ENCODE data around the gene NUTM2F. TPM values are rescaled to one million over a fixed set of nuclear protein-coding genes. Genes with fewer than 3 reads are reported as not detected.
"Not testable (repeated sequence)": the region's sequence is repeated elsewhere in the genome, so short reads cannot be mapped to it uniquely, and the experiment has no call there.

NUTM2F gene, protein sequence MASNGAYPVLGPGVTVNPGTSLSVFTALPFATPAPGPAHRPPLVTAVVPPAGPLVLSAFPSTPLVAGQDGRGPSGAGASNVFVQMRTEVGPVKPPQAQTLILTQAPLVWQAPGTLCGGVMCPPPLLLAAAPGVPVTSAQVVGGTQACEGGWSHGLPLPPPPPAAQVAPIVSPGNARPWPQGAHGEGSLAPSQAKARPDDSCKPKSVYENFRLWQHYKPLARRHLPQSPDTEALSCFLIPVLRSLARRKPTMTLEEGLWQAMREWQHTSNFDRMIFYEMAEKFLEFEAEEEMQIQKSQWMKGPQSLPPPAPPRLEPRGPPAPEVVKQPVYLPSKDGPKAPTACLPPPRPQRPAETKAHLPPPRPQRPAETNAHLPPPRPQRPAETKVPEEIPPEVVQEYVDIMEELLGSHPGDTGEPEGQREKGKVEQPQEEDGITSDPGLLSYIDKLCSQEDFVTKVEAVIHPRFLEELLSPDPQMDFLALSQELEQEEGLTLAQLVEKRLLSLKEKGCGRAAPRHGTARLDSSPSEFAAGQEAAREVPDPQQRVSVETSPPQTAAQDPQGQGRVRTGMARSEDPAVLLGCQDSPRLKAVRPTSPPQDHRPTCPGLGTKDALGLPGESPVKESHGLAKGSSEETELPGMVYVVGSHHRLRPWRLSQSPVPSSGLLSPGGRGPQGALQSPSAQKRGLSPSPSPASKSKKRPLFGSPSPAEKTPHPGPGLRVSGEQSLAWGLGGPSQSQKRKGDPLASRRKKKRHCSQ
- not detected for total RNA-seq
- polyA plus RNA-seq, result under 1 TPM; 0.07 to 0.11 TPM

DNA sequence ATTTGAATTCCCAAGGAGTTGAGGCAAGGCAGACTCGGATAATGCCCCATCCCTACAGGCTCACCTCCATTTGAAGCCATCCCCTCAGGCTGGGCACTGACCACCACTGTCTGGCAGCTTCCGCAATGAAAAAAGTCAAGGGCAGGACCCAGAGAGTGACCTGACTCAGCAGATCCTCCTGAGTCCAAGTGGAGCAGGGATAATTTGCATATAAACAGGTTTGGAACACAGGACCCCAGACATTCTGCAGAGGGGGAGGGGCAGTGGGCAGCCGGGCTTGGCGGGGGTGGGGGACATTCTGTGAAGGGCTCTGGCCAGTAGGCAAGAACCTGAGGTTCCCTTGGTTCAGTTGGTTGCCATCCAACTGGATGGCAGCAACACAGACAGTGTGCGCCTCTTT lies at the start of gene NUTM2F:
NUTM2F (minus strand) TSS at position 101 of the 400 bp plus-strand sequence; CDS start at position 80, 21 bp downstream.
- not testable (repeated sequence) for FAIRE-seq

DNA sequence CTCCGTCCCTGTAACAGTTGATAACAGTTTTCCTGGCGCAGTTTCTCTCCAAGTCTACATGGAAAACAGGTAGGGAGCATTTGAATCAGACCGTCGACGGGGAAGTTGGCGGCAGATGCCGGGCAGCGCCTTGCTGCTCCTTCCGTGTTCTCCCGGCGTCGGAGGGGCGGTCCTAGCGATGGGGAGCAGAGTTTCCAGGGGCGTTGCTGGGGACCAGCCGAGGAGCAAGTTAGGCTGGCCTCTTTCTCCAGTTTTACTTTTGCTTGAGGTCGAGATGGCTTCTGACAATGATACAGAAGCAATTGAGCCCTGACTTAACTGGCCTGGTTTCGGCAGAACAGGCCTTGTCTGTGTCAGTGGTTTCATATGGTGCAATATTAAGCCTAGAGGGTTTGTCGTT lies 46.8 kb upstream of the NUTM2F start:
- 0% methylated on average over 12 to 17 of the region's 19 CpGs for WGBS, 2 donors
- peak in 3 of 4 donors; percentile 62 to 74 (median 62) for ATAC-seq
- peak overlapping the region in 3 of 4 donors; percentile 37 to 55 (median 51) for H3K4me3 ChIP-seq
- H3K9me3 ChIP-seq; H3K27me3 ChIP-seq; H3K36me3 ChIP-seq; H3K4me1 ChIP-seq; FAIRE-seq; intact Hi-C loops (cut with DNase I): not testable (repeated sequence)
- peak overlapping the region in 1 of 4 donors; percentile 15 for H3K27ac ChIP-seq
- peak in 2 of 6 donors; percentile 4 to 14 for DNase-seq

More for the DNA sequence above, at the start of gene NUTM2F:
- ATAC-seq; intact Hi-C loops (cut with DNase I); H3K27ac ChIP-seq; H3K27me3 ChIP-seq; H3K4me3 ChIP-seq; H3K36me3 ChIP-seq; H3K4me1 ChIP-seq; DNase-seq; H3K9me3 ChIP-seq: not testable (repeated sequence)
- 73 to 75% methylated on average over 1 to 2 of the region's 5 CpGs for WGBS, 2 donors

DNA sequence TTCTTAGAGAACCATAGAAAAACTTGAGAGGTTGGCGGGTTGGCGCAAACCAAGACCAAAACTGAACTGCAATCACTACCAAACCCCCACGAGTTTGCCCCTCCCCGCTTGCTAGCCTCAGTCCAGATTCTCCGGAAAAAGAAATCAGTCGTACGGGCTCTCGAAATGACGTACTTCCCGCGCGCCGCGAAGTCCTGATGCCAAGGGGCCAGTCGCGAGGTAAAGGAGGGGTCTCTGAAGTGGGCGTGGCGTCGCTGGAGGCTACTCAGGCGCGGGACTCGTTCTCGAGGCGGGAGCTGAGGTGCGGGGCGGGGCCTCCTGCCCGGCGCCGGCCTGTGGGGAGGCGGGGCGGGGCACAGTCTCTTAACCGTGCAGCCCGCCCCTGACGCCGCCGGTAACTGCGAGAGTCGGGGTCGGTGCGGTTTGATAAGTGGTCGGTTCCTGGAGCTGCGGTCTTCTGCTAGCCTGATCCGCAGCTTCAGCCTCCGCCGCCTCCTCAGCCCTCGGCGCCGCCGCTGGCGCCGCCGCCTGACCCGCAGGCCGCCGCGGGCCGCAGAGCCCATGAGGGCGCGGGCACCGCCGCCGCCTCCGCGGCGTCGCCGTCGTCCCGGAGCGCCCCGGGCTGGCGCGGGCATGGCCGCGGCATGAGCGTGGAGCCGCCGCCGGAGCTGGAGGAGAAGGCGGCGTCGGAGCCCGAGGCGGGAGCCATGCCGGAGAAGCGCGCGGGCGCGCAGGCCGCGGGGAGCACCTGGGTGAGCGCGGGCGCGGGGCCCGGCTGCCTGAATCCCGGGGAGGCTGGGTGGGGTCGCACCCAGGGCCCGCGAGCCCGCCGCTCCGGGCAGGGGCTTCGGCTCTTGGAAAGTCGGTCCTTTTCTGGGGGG lies 46.0 kb upstream of the NUTM2F start:
- H3K36me3 ChIP-seq; H3K4me1 ChIP-seq; intact Hi-C loops (cut with DNase I); H3K9me3 ChIP-seq; H3K27me3 ChIP-seq: not testable (repeated sequence)
- WGBS, 2 donors, result 0 to 1% methylated on average over 55 to 106 of the region's 106 CpGs
- H3K27ac ChIP-seq, result peak overlapping the region in 3 of 4 donors; percentile 46 to 69 (median 57)
- peak; percentile 77 for FAIRE-seq
- peak; percentile 90 to 95 (median 91) for DNase-seq
- H3K4me3 ChIP-seq, result peak overlapping the region; percentile 15 to 55 (median 44)
- ATAC-seq, result peak; percentile 98 to 99 (median 98)

DNA sequence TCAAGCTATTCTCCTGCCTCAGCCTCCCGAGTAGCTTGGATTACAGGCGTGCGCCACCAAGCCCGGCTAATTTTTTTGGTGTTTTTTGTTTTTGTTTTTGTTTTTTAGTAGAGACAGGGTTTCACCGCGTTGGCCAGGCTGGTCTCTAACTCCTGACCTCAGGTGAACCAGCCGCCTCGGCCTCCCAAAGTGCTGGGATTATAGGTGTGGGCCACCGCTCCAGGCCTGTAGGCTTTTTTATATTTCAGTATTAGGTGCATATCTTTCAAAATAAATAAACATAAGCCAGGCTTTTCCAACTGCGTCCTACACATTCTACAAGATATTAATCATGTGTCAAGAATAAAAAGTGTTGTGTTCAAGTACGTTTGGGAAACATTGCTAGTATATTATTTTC lies 45.3 kb upstream of the NUTM2F start:
- Histone ChIP-seq H3K4me3 (peak overlapping the region in 3 of 4 donors; percentile 13 to 55 (median 51)), H3K27ac (peak overlapping the region in 3 of 4 donors; percentile 46 to 69 (median 57))
- H3K27me3 ChIP-seq; intact Hi-C loops (cut with DNase I); H3K9me3 ChIP-seq; ATAC-seq; H3K4me1 ChIP-seq; DNase-seq; FAIRE-seq; H3K36me3 ChIP-seq: not testable (repeated sequence)
- 42 to 46% methylated on average over 5 to 7 of the region's 11 CpGs for WGBS, 2 donors

DNA sequence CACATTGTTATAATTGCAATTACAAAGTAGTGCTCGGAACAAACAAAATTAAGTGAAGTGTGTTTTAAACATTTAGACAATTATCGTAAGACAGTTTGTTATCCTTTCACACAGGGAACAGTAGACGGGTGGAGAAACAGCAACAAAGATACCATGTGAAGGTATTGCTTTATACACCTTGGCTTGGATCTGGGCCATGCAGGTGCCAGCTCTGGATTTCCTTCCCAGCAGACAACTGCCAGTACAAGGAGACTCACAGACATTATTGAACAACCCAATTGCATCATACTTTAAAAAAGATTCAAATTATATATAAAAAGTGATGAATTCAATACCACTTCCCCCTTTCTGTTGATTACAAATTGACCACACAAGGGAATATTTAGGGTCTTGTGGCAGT lies 41.8 kb upstream of the NUTM2F start:
- H3K27ac ChIP-seq; H3K4me3 ChIP-seq; H3K27me3 ChIP-seq; intact Hi-C loops (cut with DNase I); H3K4me1 ChIP-seq; ATAC-seq; H3K36me3 ChIP-seq; FAIRE-seq; H3K9me3 ChIP-seq: not testable (repeated sequence)
- WGBS, 2 donors, result 45 to 48% methylated on average over 3 of the region's 3 CpGs
- peak in 3 of 6 donors; percentile 24 to 52 (median 37) for DNase-seq

DNA sequence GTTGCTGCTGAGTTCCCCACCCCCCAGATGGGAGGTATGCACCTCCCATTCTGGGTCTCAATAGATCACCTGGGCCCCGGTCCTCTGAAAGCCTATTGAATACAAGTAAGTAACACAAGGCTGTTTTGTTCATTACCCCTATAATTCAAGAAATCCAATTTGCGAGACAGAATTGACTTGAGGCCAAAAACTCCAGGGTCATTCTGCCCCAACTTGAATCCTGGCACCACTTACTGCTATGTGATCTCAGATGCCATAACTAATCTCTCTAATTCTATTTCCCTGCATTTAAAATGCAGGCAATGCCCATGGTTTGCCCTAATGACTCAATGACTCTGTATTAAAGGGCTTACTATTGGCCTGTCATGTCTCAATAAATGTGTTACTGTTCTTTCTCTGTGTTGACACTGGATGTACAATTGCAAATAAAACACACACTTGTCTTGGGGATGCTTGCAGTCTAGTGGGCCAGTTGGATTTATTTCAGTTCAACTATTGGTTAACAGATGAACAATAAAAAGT lies 35.7 kb upstream of the NUTM2F start:
- H3K36me3 ChIP-seq; H3K9me3 ChIP-seq; DNase-seq; H3K4me1 ChIP-seq; FAIRE-seq; intact Hi-C loops (cut with DNase I); H3K27ac ChIP-seq; H3K27me3 ChIP-seq; H3K4me3 ChIP-seq: not testable (repeated sequence)
- peak in 1 of 4 donors; percentile 9 for ATAC-seq
- 27 to 50% methylated on average over 2 of the region's 2 CpGs for WGBS, 2 donors

DNA sequence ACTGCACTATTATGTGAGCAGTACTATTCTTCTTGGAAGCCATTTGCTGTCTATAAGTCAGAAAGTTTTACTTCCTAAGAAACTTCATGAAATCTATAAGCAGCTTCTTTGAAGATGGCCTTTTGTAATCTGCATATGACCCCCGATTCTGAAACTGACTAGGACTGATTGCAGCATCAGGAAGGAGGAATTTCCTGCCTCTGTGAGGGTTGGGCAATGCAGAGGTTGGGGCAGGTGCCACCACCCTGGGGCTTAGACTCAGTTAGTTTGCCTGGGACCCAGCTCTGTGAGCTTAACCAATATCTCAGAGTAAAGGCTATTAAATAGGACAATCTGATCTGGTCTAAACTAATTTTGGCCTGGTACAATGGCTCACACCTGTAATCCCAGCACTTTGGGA lies 28.7 kb upstream of the NUTM2F start:
- DNase-seq; H3K27me3 ChIP-seq; H3K9me3 ChIP-seq; H3K27ac ChIP-seq; intact Hi-C loops (cut with DNase I); H3K36me3 ChIP-seq; FAIRE-seq; H3K4me1 ChIP-seq; H3K4me3 ChIP-seq; ATAC-seq: not testable (repeated sequence)
- WGBS, 2 donors, result no CpG with 5 or more reads among the region's 1 CpG

DNA sequence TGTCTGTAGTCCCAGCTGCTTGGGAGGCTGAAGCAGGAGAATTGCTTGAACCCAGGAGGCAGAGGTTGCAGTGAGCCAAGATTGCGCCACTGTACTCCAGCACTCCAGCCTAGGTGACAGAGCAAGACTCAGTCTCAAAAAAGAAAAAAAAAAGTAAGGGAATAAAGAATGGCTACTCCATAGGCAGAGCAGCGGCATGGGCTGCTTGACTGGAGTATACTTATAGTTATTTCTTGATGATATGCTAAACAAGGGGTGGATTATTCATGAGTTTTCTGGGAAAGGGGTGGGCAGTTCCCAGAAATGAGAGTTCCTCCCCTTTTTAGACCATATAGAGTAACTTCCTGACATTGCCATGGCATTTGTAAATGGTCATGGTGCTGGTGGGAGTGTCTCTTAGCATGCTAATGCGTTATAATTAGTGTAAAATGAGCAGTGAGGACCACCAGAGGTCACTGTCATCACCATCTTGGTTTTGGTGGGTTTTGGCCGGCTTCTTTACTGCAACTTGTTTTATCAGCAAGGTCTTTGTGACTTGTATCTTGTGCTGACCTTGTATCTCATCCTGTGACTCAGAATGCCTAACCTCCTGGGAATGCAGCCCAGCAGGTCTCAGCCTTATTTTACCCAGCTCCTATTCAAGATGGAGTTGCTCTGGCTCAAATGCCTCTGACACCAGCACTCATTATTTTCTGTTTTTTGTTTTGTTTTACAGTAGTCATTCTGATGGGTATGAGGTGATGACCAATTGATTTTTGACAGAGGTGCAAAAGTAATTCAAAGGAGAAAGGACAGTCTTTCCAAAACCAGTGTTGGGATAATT lies 23.7 kb upstream of the NUTM2F start:
- H3K9me3 ChIP-seq; H3K27me3 ChIP-seq; ATAC-seq; H3K4me1 ChIP-seq; H3K4me3 ChIP-seq; DNase-seq; FAIRE-seq; H3K36me3 ChIP-seq; H3K27ac ChIP-seq; intact Hi-C loops (cut with DNase I): not testable (repeated sequence)
- 100% methylated on average over 1 of the region's 4 CpGs; no CpG with 5 or more reads in 1 of the 2 donors for WGBS, 2 donors

DNA sequence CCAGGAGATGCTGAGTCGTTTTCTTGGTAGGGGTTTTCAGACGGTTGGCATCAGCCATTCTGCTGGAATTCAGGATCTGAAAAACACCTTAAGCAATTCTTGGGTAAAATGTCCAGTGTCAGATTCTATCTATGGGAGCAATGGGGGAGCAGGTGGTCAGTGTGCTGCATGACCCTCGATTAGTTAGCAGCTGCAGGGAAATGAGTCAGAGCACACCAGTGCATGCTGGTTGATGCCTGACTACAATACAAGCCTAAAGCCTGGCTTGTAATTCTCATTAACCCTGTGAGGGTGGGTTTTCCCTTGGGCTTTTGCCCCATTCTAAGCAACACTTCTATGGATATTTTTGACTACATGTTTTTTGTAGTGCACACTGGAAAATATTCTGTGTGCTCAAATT lies 20.3 kb upstream of the NUTM2F start:
- ATAC-seq; H3K4me3 ChIP-seq; H3K4me1 ChIP-seq; H3K9me3 ChIP-seq; H3K36me3 ChIP-seq; intact Hi-C loops (cut with DNase I); FAIRE-seq; H3K27ac ChIP-seq; H3K27me3 ChIP-seq; DNase-seq: not testable (repeated sequence)
- no CpG with 5 or more reads among the region's 3 CpGs for WGBS, 2 donors

DNA sequence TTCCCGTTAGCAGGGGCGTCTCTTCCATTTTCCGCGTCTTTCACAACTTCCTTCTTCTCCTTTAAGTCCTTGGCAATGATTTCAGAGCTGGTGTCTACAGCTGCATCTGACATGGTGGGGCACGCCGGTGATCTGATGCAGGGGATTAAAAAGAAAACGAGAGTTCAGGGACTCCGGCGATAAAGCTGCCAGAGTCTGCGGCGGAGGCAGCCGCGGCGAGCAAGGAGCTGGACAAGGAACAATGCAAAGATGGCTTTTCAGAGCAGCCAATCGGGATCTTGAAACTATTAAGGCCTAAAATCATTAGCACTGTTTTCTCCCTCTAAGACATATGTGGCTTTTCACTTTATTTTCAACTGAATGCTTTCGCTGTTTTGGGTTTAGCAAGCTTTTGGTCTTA lies 19.0 kb upstream of the NUTM2F start:
- 86 to 90% methylated on average over 15 to 16 of the region's 16 CpGs for WGBS, 2 donors
- H3K9me3 ChIP-seq; H3K4me1 ChIP-seq; FAIRE-seq; DNase-seq; H3K4me3 ChIP-seq; H3K27me3 ChIP-seq; ATAC-seq; intact Hi-C loops (cut with DNase I); H3K36me3 ChIP-seq; H3K27ac ChIP-seq: not testable (repeated sequence)

All from pancreas (tissue), 10 donors.